GM12878 (cell line): ENCODE results near the gene PRL. TPM values are rescaled to one million over a fixed set of nuclear protein-coding genes. Genes with fewer than 3 reads are reported as not detected.

Source experiments
- ATAC-seq: fragments of 200-7000 bp; cut with Tn5 transposase; 3 replicates; pipeline ENCODE4 v1.9.1; 2020; ENCODE audit warnings: mild to moderate bottlenecking, moderate library complexity
- BruUV-seq: library from RNA; stranded (reverse); fragments of 400-500 nt; replicated peaks from 2 replicates; lab custom pipeline; 2021; lab: Mats Ljungman, UMichigan
- CTCF ChIA-PET: fragments of 300-600 bp; sonication (Branson Sonifier 250); formaldehyde crosslinking; extraction: SDS; loops from one replicate; lab custom pipeline; 2021; ENCODE audit warnings: inconsistent platforms; lab: Yijun Ruan, JAX
- POLR2A ChIA-PET: fragments of 350-600 bp; formaldehyde crosslinking; extraction: SDS; loops from one replicate; lab custom pipeline; 2021; ENCODE audit warnings: inconsistent platforms; lab: Charles Lee
- RAD21 ChIA-PET: fragments of 300-600 bp; sonication (Branson Sonifier 250); formaldehyde crosslinking; loops from one replicate; lab custom pipeline; 2023; ENCODE audit warnings: antibody characterized with exemption; ENCODE audit not compliant: unreplicated experiment; lab: Charles Lee
- SMC1A ChIA-PET: fragments of 300-600 bp; sonication (Branson Sonifier 250); formaldehyde crosslinking; loops from one replicate; lab custom pipeline; 2023; ENCODE audit not compliant: unreplicated experiment, uncharacterized antibody; lab: Charles Lee
- DNase-seq: peaks from one replicate; pipeline ENCODE4 v3.0.0-alpha.2; 2011; ENCODE audit warnings: low read depth, low spot score
- FAIRE-seq: peaks from 3 replicates; lab custom pipeline; 2011; peaks lifted over from hg19 to GRCh38; lab: Jason Lieb, UNC
- H2AFZ ChIP-seq: 2 replicates; pipeline ENCODE4 v1.6.0; 2011; ENCODE audit warnings: low read depth, low read length, control low read depth; ENCODE audit not compliant: control insufficient read depth
- H3K27ac ChIP-seq: 2 replicates; pipeline ENCODE4 v1.5.1; 2011; ENCODE audit warnings: control low read depth; ENCODE audit not compliant: control insufficient read depth, insufficient read depth
- H3K27me3 ChIP-seq, 2 experiments: replicated peaks in 1 of 2; 2 replicates each; pipeline versions ENCODE4 v1.6.0 to v1.6.1; 2011; ENCODE audit warnings: low read length in 1 of 2; ENCODE audit not compliant: control insufficient read depth in 2 of 2, insufficient read depth in 2 of 2
- H3K36me3 ChIP-seq, 2 experiments: 2 replicates each; pipeline ENCODE4 v1.5.1; 2011; ENCODE audit warnings: low read length in 1 of 2; ENCODE audit not compliant: control insufficient read depth in 2 of 2, insufficient read depth in 2 of 2
- H3K4me1 ChIP-seq: 2 replicates; pipeline ENCODE4 v1.6.1; 2011; ENCODE audit warnings: mild to moderate bottlenecking, low read length, moderate library complexity, mixed read lengths; ENCODE audit not compliant: control insufficient read depth, insufficient read depth
- H3K4me2 ChIP-seq: 2 replicates; pipeline ENCODE4 v1.6.0; 2011; ENCODE audit warnings: control low read depth; ENCODE audit not compliant: control insufficient read depth, insufficient read depth
- H3K4me3 ChIP-seq: fragments of 200-600 bp; sonication (generic); 2 replicates; pipeline ENCODE4 v1.5.1; 2016
- H3K79me2 ChIP-seq: 2 replicates; pipeline ENCODE4 v1.6.0; 2011; ENCODE audit warnings: low read length; ENCODE audit not compliant: control insufficient read depth, insufficient read depth
- H3K9ac ChIP-seq: 2 replicates; pipeline ENCODE4 v1.8.0; 2011; ENCODE audit warnings: low read length, control low read depth, mixed read lengths; ENCODE audit not compliant: control insufficient read depth, insufficient read depth
- H3K9me3 ChIP-seq: replicated peaks from 3 replicates; pipeline ENCODE4 v1.5.1; 2011; ENCODE audit warnings: mild to moderate bottlenecking, low read length; ENCODE audit not compliant: control insufficient read depth, insufficient read depth
- H4K20me1 ChIP-seq: 2 replicates; pipeline ENCODE4 v1.6.0; 2011; ENCODE audit not compliant: control insufficient read depth, insufficient read depth
- ATF3 ChIP-seq: IDR thresholded peaks from 2 replicates; pipeline ENCODE4 v1.6.1; 2011; ENCODE audit warnings: low read depth, mild to moderate bottlenecking, low read length, moderate library complexity, borderline replicate concordance; ENCODE audit errors: extremely low read depth
- CTCF ChIP-seq, 3 experiments: IDR thresholded peaks in 2 of 3; conservative IDR thresholded peaks in 1 of 3; 2 replicates each; pipeline ENCODE4 v1.5.1; 2011; ENCODE audit warnings: low read depth in 3 of 3, low read length in 3 of 3, mild to moderate bottlenecking in 3 of 3, control low read depth in 2 of 3, moderate library complexity in 2 of 3, inconsistent platforms in 1 of 3, mixed read lengths in 1 of 3; ENCODE audit not compliant: control insufficient read depth in 2 of 3, insufficient read depth in 1 of 3; ENCODE audit errors: extremely low read depth in 1 of 3
- NR2C1 ChIP-seq: fragments of 450-650 bp; IDR thresholded peaks from 2 replicates; pipeline ENCODE4 v1.6.1; 2017; ENCODE audit warnings: antibody characterized with exemption, mild to moderate bottlenecking, moderate library complexity
- PAX8 ChIP-seq: fragments of 450-650 bp; IDR thresholded peaks from 2 replicates; pipeline ENCODE4 v1.6.1; 2017; ENCODE audit warnings: mild to moderate bottlenecking, moderate library complexity
- RBBP5 ChIP-seq: fragments of 200-600 bp; sonication (generic); conservative IDR thresholded peaks from 2 replicates; pipeline ENCODE4 v1.6.1; 2016
- TAF1 ChIP-seq: IDR thresholded peaks from 2 replicates; pipeline ENCODE4 v1.6.1; 2011; ENCODE audit warnings: mild to moderate bottlenecking, low read depth, low read length, borderline replicate concordance
- TCF3 ChIP-seq: IDR thresholded peaks from 2 replicates; pipeline ENCODE4 v1.6.1; 2012; ENCODE audit warnings: low read depth, mild to moderate bottlenecking, low read length, borderline replicate concordance; ENCODE audit not compliant: insufficient read depth
- in situ Hi-C: fragments of 300-500 bp; cut with MboI; formaldehyde crosslinking; loops from 9 replicates; pipeline ENCODE4 v1.14.3; 2018; ENCODE audit warnings: mixed read lengths
- intact Hi-C: fragments of 100-400 bp; cut with micrococcal nuclease; formaldehyde crosslinking; loops from one replicate; pipeline ENCODE4 v1.14.2; 2022; ENCODE audit not compliant: unreplicated experiment
- polyA plus RNA-seq, 11 experiments: library from polyadenylated mRNA; depleted of rRNA in 4 of 11; unstranded in 6 of 11; stranded (reverse) in 5 of 11; fragments of >200 nt; fragmentation: Nextera tagmentation in 4 of 11; fragmentation: Illumina TruSeq in 1 of 11; extraction: Ambion mirVana in 4 of 11; extraction: Trizol in 1 of 11; gene quantifications; 1 replicate in 1 of 11; 2 replicates in 10 of 11; pipeline versions ENCODE4 v1.2.1 to v1.2.3, GENCODE V29; 2011 to 2016; ENCODE audit warnings: inconsistent platforms in 2 of 11, missing spikeins in 2 of 11, low read depth in 1 of 11
- total RNA-seq, 4 experiments: library from RNA; depleted of rRNA in 3 of 4; stranded (reverse); fragments of >200 nt in 3 of 4; fragmentation: Illumina TruSeq in 1 of 4; extraction: Trizol in 1 of 4; gene quantifications; 2 replicates each; pipeline versions ENCODE4 v1.2.1 to v1.2.3, GENCODE V29; 2013 to 2021
- TF ChIP-seq, protein P1 (sequence below): IDR thresholded peaks from 2 replicates; pipeline ENCODE4 v1.6.1; 2012; ENCODE audit warnings: low read depth, low read length, improper control_type of control experiment
- TF ChIP-seq, protein P2 (sequence below): fragments of 450-650 bp; IDR thresholded peaks from 2 replicates; pipeline ENCODE4 v1.6.1; 2016; ENCODE audit warnings: mild to moderate bottlenecking, moderate library complexity, borderline replicate concordance

Gene PRL
- total and polyA plus RNA-seq, 10 of the 15 experiments (the other 5 are each of a cell fraction or from before 2014, with no cell fraction given), result 0.05 to 34.9 (median 23.5) TPM

DNA sequence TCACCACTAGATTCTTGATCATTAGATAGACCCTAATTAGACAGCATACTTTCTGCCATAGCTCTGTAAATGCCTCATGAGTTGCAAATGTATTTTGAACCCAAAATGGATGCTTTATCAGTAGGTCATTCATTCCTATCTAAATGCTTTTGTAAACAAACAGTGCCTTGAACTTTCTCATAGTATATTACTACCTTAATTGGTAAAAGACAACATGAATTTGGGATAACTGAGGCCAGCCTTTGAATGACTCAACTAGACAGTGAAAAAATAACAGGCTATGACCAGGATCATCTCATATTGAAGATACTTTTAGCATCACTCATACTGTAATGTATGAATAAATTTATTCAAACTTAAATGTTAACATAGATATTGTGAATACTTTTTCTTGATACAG lies 37.0 kb upstream of the PRL start:
- Histone ChIP-seq H3K79me2 (no peaks in the 10 kb centered on the region), H3K4me2 (no peak overlapping the region; the same call in 1 of the 2 replicates), H3K9ac (no peak overlapping the region), H4K20me1 (no peaks in the 10 kb centered on the region), H3K9me3 (no peaks in the 10 kb centered on the region; the same call in 2 of the 3 replicates), H3K27ac (no peak overlapping the region), H3K4me1 (no peaks in the 10 kb centered on the region), H3K4me3 (no peak overlapping the region), H3K36me3 (no peaks in the 10 kb centered on the region), H3K27me3 (no peaks in the 10 kb centered on the region), H2AFZ (peak overlapping the region; percentile 46)
- TF ChIP-seq TCF3 (no peak), NR2C1 (no peak), RBBP5 (no peak), ATF3 (no peak), PAX8 (no peak), CTCF (IDR thresholded peaks at IDR 0.05 in 2 of 3, conservative IDR thresholded peaks at IDR 0.05 in 1 of 3; ENCODE audit: control insufficient read depth in 2 of 3, extremely low read depth in 1 of 3, insufficient read depth in 1 of 3, low read depth in 3 of 3, low read length in 3 of 3) (no peak), TAF1 (no peak)
- TF ChIP-seq, protein P1, sequence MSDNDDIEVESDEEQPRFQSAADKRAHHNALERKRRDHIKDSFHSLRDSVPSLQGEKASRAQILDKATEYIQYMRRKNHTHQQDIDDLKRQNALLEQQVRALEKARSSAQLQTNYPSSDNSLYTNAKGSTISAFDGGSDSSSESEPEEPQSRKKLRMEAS, result no peak
- TF ChIP-seq, protein P2, sequence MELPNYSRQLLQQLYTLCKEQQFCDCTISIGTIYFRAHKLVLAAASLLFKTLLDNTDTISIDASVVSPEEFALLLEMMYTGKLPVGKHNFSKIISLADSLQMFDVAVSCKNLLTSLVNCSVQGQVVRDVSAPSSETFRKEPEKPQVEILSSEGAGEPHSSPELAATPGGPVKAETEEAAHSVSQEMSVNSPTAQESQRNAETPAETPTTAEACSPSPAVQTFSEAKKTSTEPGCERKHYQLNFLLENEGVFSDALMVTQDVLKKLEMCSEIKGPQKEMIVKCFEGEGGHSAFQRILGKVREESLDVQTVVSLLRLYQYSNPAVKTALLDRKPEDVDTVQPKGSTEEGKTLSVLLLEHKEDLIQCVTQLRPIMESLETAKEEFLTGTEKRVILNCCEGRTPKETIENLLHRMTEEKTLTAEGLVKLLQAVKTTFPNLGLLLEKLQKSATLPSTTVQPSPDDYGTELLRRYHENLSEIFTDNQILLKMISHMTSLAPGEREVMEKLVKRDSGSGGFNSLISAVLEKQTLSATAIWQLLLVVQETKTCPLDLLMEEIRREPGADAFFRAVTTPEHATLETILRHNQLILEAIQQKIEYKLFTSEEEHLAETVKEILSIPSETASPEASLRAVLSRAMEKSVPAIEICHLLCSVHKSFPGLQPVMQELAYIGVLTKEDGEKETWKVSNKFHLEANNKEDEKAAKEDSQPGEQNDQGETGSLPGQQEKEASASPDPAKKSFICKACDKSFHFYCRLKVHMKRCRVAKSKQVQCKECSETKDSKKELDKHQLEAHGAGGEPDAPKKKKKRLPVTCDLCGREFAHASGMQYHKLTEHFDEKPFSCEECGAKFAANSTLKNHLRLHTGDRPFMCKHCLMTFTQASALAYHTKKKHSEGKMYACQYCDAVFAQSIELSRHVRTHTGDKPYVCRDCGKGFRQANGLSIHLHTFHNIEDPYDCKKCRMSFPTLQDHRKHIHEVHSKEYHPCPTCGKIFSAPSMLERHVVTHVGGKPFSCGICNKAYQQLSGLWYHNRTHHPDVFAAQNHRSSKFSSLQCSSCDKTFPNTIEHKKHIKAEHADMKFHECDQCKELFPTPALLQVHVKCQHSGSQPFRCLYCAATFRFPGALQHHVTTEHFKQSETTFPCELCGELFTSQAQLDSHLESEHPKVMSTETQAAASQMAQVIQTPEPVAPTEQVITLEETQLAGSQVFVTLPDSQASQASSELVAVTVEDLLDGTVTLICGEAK, result no peak
- ChIA-PET POLR2A (no interaction called here), SMC1A (interaction anchor here (1.1 to 2.8 kb wide), 5 partner anchors 10 to 33 kb away, joined by 3 to 10 read pairs (median 5); no protein-coding TSS in a partner anchor), CTCF (interaction anchor here (1.2 kb wide), 1 partner anchor 10 kb away, joined by 3 read pairs; no protein-coding TSS in a partner anchor), RAD21 (interaction anchor here (1.3 to 2.2 kb wide), 4 partner anchors 61 to 309 kb away, joined by 3 to 6 read pairs (median 4); no protein-coding TSS in a partner anchor)
- DNase-seq (no peak), FAIRE-seq (no peak), ATAC-seq (no peak)
- intact Hi-C loops, result no loop called here
- BruUV-seq, result no TSS peak
- in situ Hi-C loops, result no loop called here
